Activated CD4-positive, alpha-beta T cell treated with anti-CD3 and anti-CD28 coated beads, Interleukin-2, amount 10 ng/mL, durations not matched to agents 7 days and 5 days (primary cell): ENCODE data around the gene GRID1. TPM values are rescaled to one million over a fixed set of nuclear protein-coding genes. Genes with fewer than 3 reads are reported as not detected.
"Not testable (repeated sequence)": the region's sequence is repeated elsewhere in the genome, so short reads cannot be mapped to it uniquely, and the experiment has no call there.

ENCODE experiments used
- CTCF ChIA-PET: fragments of 350-600 bp; sonication (Branson Sonifier 250); formaldehyde crosslinking; loops from one replicate; lab custom pipeline; 2021; ENCODE audit warnings: antibody characterized with exemption; lab: Charles Lee
- POLR2A ChIA-PET: fragments of 350-600 bp; sonication (Branson Sonifier 250); formaldehyde crosslinking; loops from one replicate; lab custom pipeline; 2021; ENCODE audit warnings: antibody characterized with exemption; lab: Charles Lee
- DNase-seq: peaks from one replicate; pipeline ENCODE4 v3.0.0-alpha.2; 2020
- H3K27ac Mint-ChIP-seq: one replicate; pipeline ENCODE4 v1.8.0; 2021; ENCODE audit warnings: mild to moderate bottlenecking, moderate library complexity, mixed read lengths
- H3K27me3 Mint-ChIP-seq: one replicate; pipeline ENCODE4 v1.8.0; 2021; ENCODE audit warnings: mixed read lengths
- H3K36me3 Mint-ChIP-seq: one replicate; pipeline ENCODE4 v1.8.0; 2021; ENCODE audit warnings: low read depth, mixed read lengths
- H3K4me1 Mint-ChIP-seq: one replicate; pipeline ENCODE4 v1.8.0; 2021; ENCODE audit warnings: mixed read lengths
- H3K4me3 Mint-ChIP-seq: one replicate; pipeline ENCODE4 v1.8.0; 2021; ENCODE audit warnings: mild to moderate bottlenecking, moderate library complexity, mixed read lengths
- H3K9me3 Mint-ChIP-seq: one replicate; pipeline ENCODE4 v1.8.0; 2021; ENCODE audit warnings: mixed read lengths
- total RNA-seq, 2 experiments: library from RNA; stranded (reverse); gene quantifications; one replicate each; pipeline ENCODE4 v1.2.3, GENCODE V29; 2021

The GRID1 gene
- total RNA-seq, 2 experiments from 2014 or later: not detected

DNA sequence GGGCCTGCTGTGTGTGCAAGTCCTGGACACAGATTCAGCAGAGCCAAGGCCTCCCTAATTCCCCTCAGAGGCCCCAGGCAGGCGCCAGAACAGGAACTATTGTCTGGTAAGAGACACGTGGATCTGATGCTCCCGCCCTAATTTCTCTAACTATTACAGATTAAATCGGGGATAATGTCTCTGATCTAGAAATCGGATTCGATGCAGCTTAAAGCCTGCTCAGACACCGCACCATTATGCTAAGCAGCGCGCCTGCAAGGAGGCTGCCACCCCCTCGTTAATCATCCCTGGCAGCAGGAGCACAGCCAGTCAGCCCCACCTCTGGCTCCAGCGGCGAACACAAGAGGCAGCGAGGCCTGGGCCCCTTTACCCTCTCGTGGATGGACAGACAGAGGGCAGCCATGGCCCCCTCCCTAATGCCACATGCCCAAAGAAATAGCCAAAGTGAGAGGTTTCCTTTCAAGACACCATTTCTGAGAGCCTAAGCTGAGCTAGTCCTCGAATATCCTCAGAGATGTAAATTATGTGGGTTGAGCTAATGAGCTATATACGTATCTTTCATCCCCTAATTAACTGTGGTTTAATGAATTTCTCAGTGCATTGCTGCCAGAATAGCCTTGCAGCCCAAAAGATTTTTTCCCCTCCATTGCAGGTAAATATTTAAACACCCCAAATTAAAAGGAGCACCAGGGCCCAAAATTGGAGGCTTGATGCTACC lies 122.1 kb downstream of the GRID1 start:
- POLR2A ChIA-PET: no interaction called here
- CTCF ChIA-PET: interaction anchor here (1.2 kb wide), 1 partner anchor 105 kb away, joined by 3 read pairs; no protein-coding TSS in a partner anchor
- H3K4me1 Mint-ChIP-seq: no peaks in the 10 kb centered on the region
- no peak overlapping the region for H3K4me3 Mint-ChIP-seq
- DNase-seq: no peak
- H3K36me3 Mint-ChIP-seq: no peaks in the 10 kb centered on the region
- H3K27ac Mint-ChIP-seq: no peak overlapping the region
- H3K27me3 Mint-ChIP-seq: no peaks in the 10 kb centered on the region
- H3K9me3 Mint-ChIP-seq: no peaks in the 10 kb centered on the region

- Mint-ChIP-seq H3K4me1 (no peaks in the 10 kb centered on the region), H3K36me3 (no peaks in the 10 kb centered on the region), H3K4me3 (no peak overlapping the region), H3K27ac (no peak overlapping the region), H3K27me3 (no peaks in the 10 kb centered on the region), H3K9me3 (no peaks in the 10 kb centered on the region)
- DNase-seq: no peak
- POLR2A ChIA-PET: no interaction called here
- CTCF ChIA-PET: no interaction called here
Measured at GRCh38 chr10:86243651-86244155, 122.9 kb downstream of the GRID1 start.

- no peak for DNase-seq
- Mint-ChIP-seq H3K36me3 (no peaks in the 10 kb centered on the region), H3K4me1 (no peaks in the 10 kb centered on the region), H3K9me3 (no peaks in the 10 kb centered on the region), H3K4me3 (no peak overlapping the region), H3K27me3 (no peaks in the 10 kb centered on the region), H3K27ac (no peak overlapping the region)
- ChIA-PET CTCF (no interaction called here), POLR2A (no interaction called here)
Measured at GRCh38 chr10:86242761-86243160, 123.8 kb downstream of the GRID1 start.

DNA sequence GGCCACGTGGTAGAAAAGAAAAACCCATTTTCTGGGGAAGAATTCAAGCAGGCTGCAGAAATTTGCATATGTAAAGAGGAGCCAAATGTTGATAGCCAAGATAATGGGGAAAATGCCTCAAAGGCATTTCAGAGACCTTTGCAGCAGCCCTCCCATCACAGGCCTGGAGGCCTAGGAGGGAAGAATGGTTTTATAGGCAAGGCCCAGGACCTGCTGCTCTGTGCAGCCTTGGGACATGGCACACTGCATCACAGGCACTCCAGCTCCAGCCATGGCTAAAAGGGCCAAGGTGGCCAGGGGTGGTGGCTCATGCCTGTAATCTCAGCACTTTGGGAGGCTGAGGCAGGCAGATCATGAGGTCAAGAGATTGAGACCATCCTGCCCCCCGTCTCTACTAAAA lies 128.5 kb downstream of the GRID1 start:
- H3K36me3 Mint-ChIP-seq, H3K9me3 Mint-ChIP-seq, H3K4me1 Mint-ChIP-seq, H3K27me3 Mint-ChIP-seq, CTCF ChIA-PET, H3K27ac Mint-ChIP-seq, POLR2A ChIA-PET, DNase-seq, H3K4me3 Mint-ChIP-seq: not testable (repeated sequence)

DNA sequence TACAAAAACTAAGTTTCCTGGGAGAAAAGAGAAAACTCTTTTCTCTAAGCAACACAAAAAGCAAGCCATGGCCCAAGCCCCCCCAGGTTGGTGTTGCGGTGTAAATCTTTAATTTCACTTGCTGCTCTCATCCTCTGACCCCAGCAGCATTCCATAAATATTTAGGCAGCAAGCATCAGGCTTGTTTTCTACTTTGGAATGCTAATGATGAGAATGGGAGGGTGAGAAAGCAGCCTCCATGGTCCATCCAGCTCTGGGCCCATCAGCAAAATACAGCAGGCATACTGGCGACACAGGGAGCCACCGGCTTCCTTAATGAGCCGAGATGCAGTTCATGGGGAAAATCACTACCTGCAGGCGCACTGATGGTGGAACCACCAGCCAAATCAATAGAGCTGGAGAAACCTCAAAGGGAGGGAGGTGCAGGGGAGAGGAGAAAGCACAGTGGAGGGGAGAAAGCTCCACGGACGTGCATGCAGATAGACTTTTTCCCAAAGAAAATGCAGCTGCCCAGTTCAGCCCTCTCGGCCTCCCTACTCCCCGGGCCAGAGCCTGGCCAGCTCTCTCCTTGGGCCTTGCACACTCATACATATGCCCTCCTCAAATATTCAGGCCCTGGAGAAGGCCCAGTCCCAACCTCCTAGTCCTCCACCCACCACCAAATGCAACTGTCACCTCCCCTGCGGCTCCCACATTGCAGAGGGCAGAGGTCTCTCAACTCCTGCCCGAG lies 131.9 kb downstream of the GRID1 start:
- Mint-ChIP-seq H3K4me1 (no peaks in the 10 kb centered on the region), H3K27me3 (no peaks in the 10 kb centered on the region), H3K36me3 (no peaks in the 10 kb centered on the region), H3K4me3 (no peak overlapping the region), H3K27ac (no peak overlapping the region), H3K9me3 (no peaks in the 10 kb centered on the region)
- no peak for DNase-seq
- ChIA-PET CTCF (no interaction called here), POLR2A (no interaction called here)

DNA sequence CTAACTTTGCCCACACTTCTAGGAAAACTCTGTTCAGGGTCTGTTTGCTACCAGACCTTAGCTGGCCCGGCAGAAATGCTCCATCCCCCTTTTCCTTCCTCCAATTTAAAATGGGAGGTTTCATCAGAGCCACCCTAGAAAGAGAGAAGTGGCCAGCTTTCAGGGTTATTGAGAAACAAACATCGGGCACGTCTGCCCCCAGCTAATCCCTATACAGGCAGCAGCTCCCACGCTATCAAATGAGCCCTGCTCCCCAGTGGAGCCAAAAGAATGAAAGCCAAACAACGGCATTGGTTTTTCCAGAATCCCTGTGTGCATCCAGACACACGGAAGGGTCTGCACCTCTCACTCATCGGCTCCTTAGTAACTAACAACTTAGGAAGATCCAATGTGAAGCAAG lies 132.5 kb downstream of the GRID1 start:
- ChIA-PET CTCF (no interaction called here), POLR2A (no interaction called here)
- H3K27ac Mint-ChIP-seq: no peak overlapping the region
- H3K9me3 Mint-ChIP-seq: no peaks in the 10 kb centered on the region
- H3K4me3 Mint-ChIP-seq: no peak overlapping the region
- DNase-seq: no peak
- no peaks in the 10 kb centered on the region for H3K27me3 Mint-ChIP-seq
- no peaks in the 10 kb centered on the region for H3K36me3 Mint-ChIP-seq
- no peaks in the 10 kb centered on the region for H3K4me1 Mint-ChIP-seq

DNA sequence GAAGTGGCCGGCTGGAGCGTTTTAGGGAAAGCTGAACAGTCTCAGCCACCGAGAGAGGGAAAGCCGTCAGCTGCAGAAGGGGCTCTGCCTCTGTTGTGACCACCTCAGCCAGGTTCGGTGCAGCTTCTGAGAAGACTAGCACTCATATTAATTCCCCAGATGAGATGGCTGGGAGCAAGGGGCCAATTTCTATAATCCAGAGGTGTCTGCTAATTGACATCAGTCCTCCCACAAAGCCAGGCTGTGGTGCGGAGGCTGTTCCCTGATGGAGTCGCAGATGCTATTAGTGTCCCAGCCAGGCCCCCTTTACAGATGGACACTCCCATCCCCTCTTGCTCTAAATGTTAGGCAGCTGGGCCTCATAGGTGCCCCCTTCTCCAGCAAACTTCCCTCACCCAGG lies 133.5 kb downstream of the GRID1 start:
- H3K27me3 Mint-ChIP-seq: no peaks in the 10 kb centered on the region
- H3K9me3 Mint-ChIP-seq: no peaks in the 10 kb centered on the region

DNA sequence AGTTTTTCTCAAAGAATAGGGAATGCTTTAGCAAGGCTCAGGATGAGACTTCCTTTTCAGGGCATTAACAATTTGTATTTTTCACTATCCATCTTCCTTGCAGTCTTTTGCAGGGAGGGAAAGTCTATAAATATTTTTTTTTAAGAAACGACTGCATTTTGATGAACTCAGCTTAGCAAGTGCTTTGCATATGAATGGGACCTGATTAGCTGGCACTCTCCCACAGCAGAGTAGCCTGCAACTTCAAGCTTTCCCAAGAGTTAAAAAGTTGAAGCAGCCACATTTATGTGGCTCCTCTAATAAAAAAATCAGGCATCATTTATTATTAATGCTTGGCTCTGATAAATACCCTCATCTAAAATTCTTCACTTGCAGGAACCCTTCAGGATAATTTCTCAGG lies 134.0 kb downstream of the GRID1 start:
- no peaks in the 10 kb centered on the region for H3K27me3 Mint-ChIP-seq
- no peaks in the 10 kb centered on the region for H3K4me1 Mint-ChIP-seq
- no peaks in the 10 kb centered on the region for H3K9me3 Mint-ChIP-seq
- ChIA-PET POLR2A (no interaction called here), CTCF (no interaction called here)
- no peak overlapping the region for H3K4me3 Mint-ChIP-seq
- DNase-seq: no peak
- no peak overlapping the region for H3K27ac Mint-ChIP-seq
- no peaks in the 10 kb centered on the region for H3K36me3 Mint-ChIP-seq

More for the DNA sequence above, 133.5 kb downstream of the GRID1 start:
- no peak for DNase-seq
- H3K36me3 Mint-ChIP-seq: no peaks in the 10 kb centered on the region
- H3K4me3 Mint-ChIP-seq: no peak overlapping the region
- no peak overlapping the region for H3K27ac Mint-ChIP-seq
- CTCF ChIA-PET: no interaction called here
- POLR2A ChIA-PET: no interaction called here
- no peaks in the 10 kb centered on the region for H3K4me1 Mint-ChIP-seq

DNA sequence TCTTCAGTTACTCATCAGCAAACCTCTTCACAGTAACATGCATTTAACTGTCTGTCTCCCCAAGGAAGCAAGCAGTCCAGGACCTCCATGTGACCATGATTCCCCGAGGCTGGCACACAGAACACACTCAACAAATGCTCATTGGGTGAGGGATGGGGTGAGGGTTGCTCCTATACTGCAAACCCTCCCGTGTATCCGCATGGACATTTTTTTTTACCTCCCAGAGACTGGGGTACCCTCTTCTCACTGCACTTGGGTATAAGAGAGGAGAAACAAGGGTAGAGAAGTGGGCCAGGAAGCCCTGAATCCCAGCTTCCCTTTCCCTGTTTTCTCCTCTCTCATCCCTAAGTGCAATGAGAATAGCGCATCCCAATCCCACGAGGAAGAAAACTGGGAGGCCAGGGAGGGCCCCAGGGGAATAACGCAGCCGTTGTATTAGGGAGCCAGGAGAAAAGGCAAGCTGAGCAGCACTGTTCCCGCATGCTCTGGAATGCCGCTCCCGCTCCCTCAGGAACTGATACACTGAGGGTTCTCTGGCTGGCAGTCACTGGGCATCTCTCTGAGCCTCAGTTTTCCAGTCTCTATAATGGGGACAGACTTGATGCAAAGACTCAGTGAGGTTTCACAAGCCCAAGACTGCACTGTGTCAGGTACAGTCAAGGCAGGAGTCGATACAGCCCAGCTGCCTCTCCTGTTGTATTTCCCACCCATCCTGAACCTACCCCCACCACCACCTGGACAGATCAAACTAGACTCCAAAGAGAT lies 134.6 kb downstream of the GRID1 start:
- POLR2A ChIA-PET: no interaction called here
- Mint-ChIP-seq H3K4me1 (no peaks in the 10 kb centered on the region), H3K36me3 (no peaks in the 10 kb centered on the region), H3K4me3 (no peak overlapping the region), H3K27me3 (no peaks in the 10 kb centered on the region), H3K27ac (no peak overlapping the region), H3K9me3 (no peaks in the 10 kb centered on the region)
- DNase-seq: no peak
- CTCF ChIA-PET: no interaction called here

DNA sequence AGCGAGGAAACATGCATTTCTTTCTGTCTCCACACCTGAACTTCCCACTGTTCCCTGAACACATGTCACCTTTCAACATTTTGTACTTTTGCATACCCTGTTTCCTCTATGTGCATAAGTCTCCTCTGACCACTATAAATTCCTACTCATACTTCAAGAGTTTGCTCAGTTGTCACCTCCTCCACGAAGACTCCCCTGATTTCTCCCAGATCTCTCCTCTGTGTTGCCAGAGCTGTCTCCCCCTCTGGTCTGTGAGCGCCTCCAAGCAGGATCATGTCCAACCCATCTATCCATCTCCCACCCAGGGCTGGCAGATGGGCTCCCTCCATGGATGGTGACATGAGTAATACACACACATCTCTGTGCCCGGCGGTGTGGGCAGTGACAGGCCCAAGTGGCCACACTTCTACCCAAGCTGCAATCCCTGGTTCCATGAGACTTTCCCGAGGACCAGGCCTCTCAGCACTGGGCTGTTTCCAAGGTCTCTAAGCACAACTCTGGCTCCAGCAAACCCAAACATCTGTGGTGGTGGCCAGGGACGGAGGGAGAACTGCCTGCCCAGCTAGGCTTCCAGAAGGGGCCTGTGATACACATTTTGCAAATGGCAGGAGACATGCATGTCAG lies 135.9 kb downstream of the GRID1 start:
- no peaks in the 10 kb centered on the region for H3K27me3 Mint-ChIP-seq
- H3K27ac Mint-ChIP-seq: no peak overlapping the region
- no peaks in the 10 kb centered on the region for H3K36me3 Mint-ChIP-seq
- H3K4me1 Mint-ChIP-seq: no peaks in the 10 kb centered on the region
- no peaks in the 10 kb centered on the region for H3K9me3 Mint-ChIP-seq
- no peak for DNase-seq
- no peak overlapping the region for H3K4me3 Mint-ChIP-seq
- CTCF ChIA-PET: no interaction called here
- POLR2A ChIA-PET: no interaction called here

DNA sequence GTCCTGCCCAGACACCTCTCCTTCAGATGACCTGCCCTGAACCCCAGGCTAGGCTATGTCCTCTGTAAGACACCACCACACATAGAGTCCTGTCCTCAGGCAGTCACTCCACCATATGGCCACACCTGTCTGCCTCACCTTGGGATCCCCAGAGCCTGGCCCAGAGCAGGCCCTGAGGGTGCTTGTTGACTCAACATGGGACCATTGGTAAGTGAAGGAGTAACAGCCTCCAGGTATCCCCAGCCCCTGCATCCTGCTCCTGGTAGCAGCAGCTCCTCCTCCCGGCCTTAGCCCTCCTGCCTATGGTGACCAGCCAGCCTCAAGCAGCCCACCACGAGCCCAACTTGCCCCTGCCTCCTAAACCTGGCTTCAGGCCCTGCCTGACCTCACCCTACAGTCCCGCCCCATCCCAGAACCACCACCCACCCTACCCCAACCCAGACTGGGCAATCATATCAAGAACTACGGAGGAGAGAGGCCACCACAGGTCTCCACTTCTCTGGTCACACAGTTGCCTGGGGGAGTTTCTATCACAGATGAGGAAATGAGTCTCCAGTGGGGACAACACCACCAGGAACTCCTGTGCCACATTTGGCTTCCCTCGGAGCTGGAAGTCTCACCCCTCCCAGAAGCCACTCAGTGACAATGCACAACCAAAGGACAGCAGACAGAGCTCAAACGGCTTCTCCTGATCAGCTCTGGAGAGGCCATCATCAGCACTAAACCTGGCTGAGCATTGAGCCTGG lies 136.6 kb downstream of the GRID1 start:
- POLR2A ChIA-PET: no interaction called here
- no peaks in the 10 kb centered on the region for H3K36me3 Mint-ChIP-seq
- no peak overlapping the region for H3K27ac Mint-ChIP-seq
- no peaks in the 10 kb centered on the region for H3K4me1 Mint-ChIP-seq
- no peak for DNase-seq
- no peaks in the 10 kb centered on the region for H3K27me3 Mint-ChIP-seq
- CTCF ChIA-PET: no interaction called here
- no peaks in the 10 kb centered on the region for H3K9me3 Mint-ChIP-seq
- no peak overlapping the region for H3K4me3 Mint-ChIP-seq

DNA sequence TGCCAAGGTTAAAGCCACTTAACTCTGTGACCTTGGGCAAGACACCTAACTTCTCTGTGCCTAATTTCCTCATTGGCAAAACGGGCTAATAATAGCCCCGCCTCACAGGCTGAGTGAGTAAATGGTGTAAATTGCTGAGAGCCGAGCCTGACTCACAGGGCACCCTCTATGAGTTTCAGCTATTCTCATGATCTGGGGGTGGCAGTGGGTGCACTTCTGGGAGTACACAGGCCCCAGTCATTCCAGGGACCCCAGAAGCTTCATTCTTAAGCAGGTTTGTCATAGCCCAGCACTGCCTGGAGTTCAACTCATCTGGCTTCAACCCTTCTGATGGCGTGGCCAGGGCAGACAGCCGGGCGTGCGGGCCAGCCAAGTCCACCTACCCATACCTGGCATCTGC lies 137.2 kb downstream of the GRID1 start:
- no peak overlapping the region for H3K27ac Mint-ChIP-seq
- no peaks in the 10 kb centered on the region for H3K36me3 Mint-ChIP-seq
- no peak for DNase-seq
- no peaks in the 10 kb centered on the region for H3K4me1 Mint-ChIP-seq
- H3K4me3 Mint-ChIP-seq: no peak overlapping the region
- H3K27me3 Mint-ChIP-seq: no peaks in the 10 kb centered on the region
- ChIA-PET CTCF (no interaction called here), POLR2A (no interaction called here)
- no peaks in the 10 kb centered on the region for H3K9me3 Mint-ChIP-seq
